Esophagus muscularis mucosa (tissue), 4 donors: Measurements from ENCODE around the gene YEATS2. TPM values are rescaled to one million over a fixed set of nuclear protein-coding genes. Genes with fewer than 3 reads are reported as not detected.
"Not testable (repeated sequence)": the region's sequence is repeated elsewhere in the genome, so short reads cannot be mapped to it uniquely, and the experiment has no call there.

Source experiments
- DNase-seq: peaks from one replicate; pipeline ENCODE4 v3.0.0-alpha.2; 2017; ENCODE audit errors: extremely low spot score
- H3K27ac ChIP-seq, 4 donors: fragments of 200-600 bp; sonication (generic); replicated peaks in 1 of 4; 1 replicate in 3 of 4; 2 replicates in 1 of 4; pipeline ENCODE4 v1.5.1; 2016 to 2019; ENCODE audit warnings: mild to moderate bottlenecking in 1 of 4
- H3K27me3 ChIP-seq, 4 donors: fragments of 200-600 bp; sonication (generic); one replicate each; pipeline versions ENCODE4 v1.5.1 to v1.6.0; 2016 to 2019
- H3K36me3 ChIP-seq, 4 donors: fragments of 200-600 bp; sonication (generic); one replicate each; pipeline ENCODE4 v1.5.1; 2016 to 2019
- H3K4me1 ChIP-seq, 4 donors: fragments of 200-600 bp; sonication (generic); one replicate each; pipeline ENCODE4 v1.5.1; 2016 to 2019
- H3K4me3 ChIP-seq, 4 donors: fragments of 200-600 bp; sonication (generic); 1 replicate in 2 of 4; 2 replicates in 2 of 4; pipeline ENCODE4 v1.5.1; 2016 to 2019; ENCODE audit warnings: mild to moderate bottlenecking in 4 of 4, moderate library complexity in 1 of 4
- H3K9me3 ChIP-seq, 4 donors: fragments of 200-600 bp; sonication (generic); 1 replicate in 3 of 4; 2 replicates in 1 of 4; pipeline ENCODE4 v1.5.1; 2016 to 2019
- EP300 ChIP-seq: sonication (generic); formaldehyde crosslinking; IDR thresholded peaks from one replicate; pipeline ENCODE4 v1.6.1; 2017; ENCODE audit warnings: antibody characterized with exemption
- POLR2A ChIP-seq: fragments of 450-650 bp; IDR thresholded peaks from one replicate; pipeline ENCODE4 v1.6.1; 2017; ENCODE audit warnings: antibody characterized with exemption, moderate library complexity, mild to moderate bottlenecking, low read depth
- POLR2AphosphoS5 ChIP-seq, 2 donors: sonication (generic); formaldehyde crosslinking; IDR thresholded peaks; one replicate each; pipeline ENCODE4 v1.6.1; 2017; ENCODE audit warnings: antibody characterized with exemption in 2 of 2
- WGBS: methylation state at CpG from one replicate; pipeline ENCODE4 v1.1.5; 2018; 5-methylcytosine and 5-hydroxymethylcytosine counted together
- intact Hi-C: fragments of 100-400 bp; cut with DNase I; formaldehyde crosslinking; loops from one replicate; pipeline ENCODE4 v1.15.1; 2023
- total RNA-seq, 4 donors: library from RNA; depleted of rRNA; stranded (reverse); fragments of >200 nt; gene quantifications; one replicate each; pipeline versions ENCODE4 v1.1.0 to v1.2.1, GENCODE V29; 2016
- TF ChIP-seq, protein P1 (sequence below), 3 experiments: fragments of 200-600 bp in 2 of 3; fragments of 450-650 bp in 1 of 3; sonication (generic) in 2 of 3; IDR thresholded peaks; one replicate each; pipeline ENCODE4 v1.5.1; 2017 to 2019; ENCODE audit warnings: antibody characterized with exemption in 3 of 3, mild to moderate bottlenecking in 2 of 3, moderate library complexity in 1 of 3

Gene YEATS2
- total RNA-seq, 4 donors from 2014 or later, result 18.2 to 34.3 (median 29.5) TPM

DNA sequence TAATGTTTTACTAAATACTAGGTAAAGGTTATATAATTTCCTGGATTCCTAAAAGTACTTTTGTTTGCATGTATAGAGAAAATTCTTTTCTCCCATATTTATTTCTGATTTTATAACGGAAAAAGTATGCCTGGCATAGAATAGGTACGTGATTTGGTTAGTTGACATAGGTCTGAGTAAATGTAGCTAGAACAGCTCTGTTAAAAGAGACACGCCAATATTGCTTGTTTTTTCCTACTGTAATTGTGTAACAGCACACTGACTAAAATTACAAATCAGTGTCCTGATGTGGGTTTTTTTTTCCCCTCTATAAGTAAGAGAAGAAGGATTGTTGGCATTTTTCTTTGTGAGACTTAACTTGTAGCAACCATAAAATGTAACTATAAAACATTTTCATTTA, 35.5 kb upstream of the YEATS2 start:
- no peak for TF ChIP-seq POLR2A
- TF ChIP-seq EP300, result no peak
- TF ChIP-seq, protein P1, sequence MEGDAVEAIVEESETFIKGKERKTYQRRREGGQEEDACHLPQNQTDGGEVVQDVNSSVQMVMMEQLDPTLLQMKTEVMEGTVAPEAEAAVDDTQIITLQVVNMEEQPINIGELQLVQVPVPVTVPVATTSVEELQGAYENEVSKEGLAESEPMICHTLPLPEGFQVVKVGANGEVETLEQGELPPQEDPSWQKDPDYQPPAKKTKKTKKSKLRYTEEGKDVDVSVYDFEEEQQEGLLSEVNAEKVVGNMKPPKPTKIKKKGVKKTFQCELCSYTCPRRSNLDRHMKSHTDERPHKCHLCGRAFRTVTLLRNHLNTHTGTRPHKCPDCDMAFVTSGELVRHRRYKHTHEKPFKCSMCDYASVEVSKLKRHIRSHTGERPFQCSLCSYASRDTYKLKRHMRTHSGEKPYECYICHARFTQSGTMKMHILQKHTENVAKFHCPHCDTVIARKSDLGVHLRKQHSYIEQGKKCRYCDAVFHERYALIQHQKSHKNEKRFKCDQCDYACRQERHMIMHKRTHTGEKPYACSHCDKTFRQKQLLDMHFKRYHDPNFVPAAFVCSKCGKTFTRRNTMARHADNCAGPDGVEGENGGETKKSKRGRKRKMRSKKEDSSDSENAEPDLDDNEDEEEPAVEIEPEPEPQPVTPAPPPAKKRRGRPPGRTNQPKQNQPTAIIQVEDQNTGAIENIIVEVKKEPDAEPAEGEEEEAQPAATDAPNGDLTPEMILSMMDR (IDR thresholded peaks at IDR 0.05), result no peak
- TF ChIP-seq POLR2AphosphoS5 (IDR thresholded peaks at IDR 0.05), result no peak
- WGBS, result 39% methylated on average over 3 of the region's 3 CpGs
- Histone ChIP-seq H3K36me3 (peaks cover 12 to 69% (median 30%) of the 10 kb centered on the region in 4 donors), H3K9me3 (no peaks in the 10 kb centered on the region), H3K4me1 (peaks cover 16 to 67% (median 54%) of the 10 kb centered on the region in 4 donors), H3K27ac (no peak overlapping the region), H3K27me3 (no peaks in the 10 kb centered on the region), H3K4me3 (no peak overlapping the region)
- no peak for DNase-seq
- intact Hi-C loops, result loop anchor here (5.0 kb wide), 1 partner anchor 35 kb away; the partner anchor contains the start of gene YEATS2

- Histone ChIP-seq H3K36me3 (peaks cover 24 to 78% (median 43%) of the 10 kb centered on the region in 4 donors), H3K27ac (peak overlapping the region; percentile 65 to 78 (median 68)), H3K9me3 (no peaks in the 10 kb centered on the region), H3K4me1 (peaks cover 12 to 50% (median 40%) of the 10 kb centered on the region in 4 donors), H3K4me3 (no peak overlapping the region), H3K27me3 (no peaks in the 10 kb centered on the region)
- intact Hi-C loops, result loop anchor here (5.0 kb wide), 1 partner anchor 32 kb away; the partner anchor contains the start of gene YEATS2
- 46% methylated on average over 3 of the region's 3 CpGs for WGBS
- DNase-seq, result no peak
- TF ChIP-seq POLR2A (no peak), EP300 (no peak), POLR2AphosphoS5 (IDR thresholded peaks at IDR 0.05) (no peak)
- TF ChIP-seq, protein P1 (IDR thresholded peaks at IDR 0.05), result no peak
Observed at GRCh38 chr3:183664913-183665381, 32.6 kb upstream of the YEATS2 start.

DNA sequence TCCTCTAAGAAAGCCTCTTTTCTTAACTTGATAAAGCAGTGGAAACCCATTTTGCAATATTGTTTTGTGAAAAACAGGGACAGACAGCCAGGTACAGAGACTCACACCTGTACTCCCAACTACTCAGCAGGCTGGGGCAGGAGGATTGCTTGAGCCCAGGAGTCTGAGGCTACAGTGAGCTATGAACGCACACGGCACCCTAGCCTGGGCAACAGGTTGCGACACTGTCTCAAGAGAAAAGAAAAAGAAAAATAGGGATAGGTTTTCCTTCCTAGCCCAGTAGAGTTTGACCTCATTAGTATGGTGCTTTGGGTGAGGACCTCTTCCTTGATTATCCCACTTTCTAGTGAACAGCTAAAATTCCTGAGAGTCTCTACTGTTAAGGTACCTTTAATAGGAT, 17.5 kb upstream of the YEATS2 start:
- Histone ChIP-seq H3K36me3 (peaks cover 12 to 63% (median 40%) of the 10 kb centered on the region in 4 donors), H3K9me3 (no peaks in the 10 kb centered on the region), H3K4me3 (no peak overlapping the region), H3K27me3 (no peaks in the 10 kb centered on the region), H3K4me1 (no peaks in the 10 kb centered on the region), H3K27ac (no peak overlapping the region)
- intact Hi-C loops, result no loop called here
- TF ChIP-seq, protein P1 (IDR thresholded peaks at IDR 0.05), result no peak
- TF ChIP-seq POLR2AphosphoS5 (IDR thresholded peaks at IDR 0.05) (no peak), EP300 (no peak), POLR2A (no peak)
- WGBS, result 97% methylated on average over 3 of the region's 3 CpGs
- DNase-seq, result no peak

GRCh38 chr3:183687705-183688104, 9.9 kb upstream of the YEATS2 start:
- no peak overlapping the region for H3K27ac ChIP-seq
- no peaks in the 10 kb centered on the region for H3K9me3 ChIP-seq
- 91% methylated on average over 6 of the region's 6 CpGs for WGBS
- no peaks in the 10 kb centered on the region for H3K27me3 ChIP-seq
- H3K4me1 ChIP-seq, result no peaks in the 10 kb centered on the region
- H3K36me3 ChIP-seq, result peaks cover 0 to 4% (median 3%) of the 10 kb centered on the region in 4 donors
- intact Hi-C loops, result no loop called here
- H3K4me3 ChIP-seq, result no peak overlapping the region
- no peak for TF ChIP-seq POLR2A
- TF ChIP-seq POLR2AphosphoS5 (IDR thresholded peaks at IDR 0.05), result no peak
- no peak for TF ChIP-seq EP300
- TF ChIP-seq, protein P1 (IDR thresholded peaks at IDR 0.05), result no peak
- no peak for DNase-seq

DNA sequence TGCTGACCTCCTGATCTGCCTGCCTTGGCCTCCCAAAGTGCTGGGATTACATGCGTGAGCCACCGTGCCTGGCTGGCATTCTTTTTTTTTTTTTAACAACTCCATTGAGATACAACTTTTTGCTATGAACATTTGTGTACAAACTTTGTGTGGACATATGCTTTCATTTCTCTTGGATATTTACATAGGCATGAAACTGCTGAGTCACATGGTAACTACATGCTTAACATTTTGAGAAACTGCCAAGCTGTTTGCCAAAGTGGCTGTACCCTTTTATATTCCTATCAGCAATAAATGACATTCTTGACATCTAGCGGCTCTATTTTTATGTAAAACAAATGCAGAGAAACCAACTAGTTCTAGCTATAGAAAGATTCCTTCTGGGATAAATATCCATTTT, 8.7 kb upstream of the YEATS2 start:
- 82% methylated on average over 3 of the region's 3 CpGs for WGBS
- no peaks in the 10 kb centered on the region for H3K36me3 ChIP-seq
- no peak overlapping the region for H3K4me3 ChIP-seq
- no peak for DNase-seq
- H3K9me3 ChIP-seq, result no peaks in the 10 kb centered on the region
- intact Hi-C loops, result no loop called here
- TF ChIP-seq POLR2A (no peak), EP300 (no peak), POLR2AphosphoS5 (IDR thresholded peaks at IDR 0.05) (no peak)
- TF ChIP-seq, protein P1 (IDR thresholded peaks at IDR 0.05), result no peak
- H3K4me1 ChIP-seq, result no peaks in the 10 kb centered on the region
- H3K27ac ChIP-seq, result no peak overlapping the region
- H3K27me3 ChIP-seq, result no peaks in the 10 kb centered on the region

GRCh38 chr3:183689621-183690020, 8.0 kb upstream of the YEATS2 start:
- H3K4me1 ChIP-seq, H3K27ac ChIP-seq, H3K27me3 ChIP-seq, H3K9me3 ChIP-seq, H3K4me3 ChIP-seq, DNase-seq, intact Hi-C loops, H3K36me3 ChIP-seq: not testable (repeated sequence)
- WGBS, result 96% methylated on average over 5 of the region's 5 CpGs
